Thyroid gland (tissue), 4 donors: ENCODE measurements around the gene CYFIP2.

Experiments
- CTCF ChIP-seq, 6 experiments: fragments of 200-600 bp in 3 of 6; fragments of 450-650 bp in 3 of 6; sonication (generic) in 3 of 6; IDR thresholded peaks; one replicate each; pipeline ENCODE4 v1.5.1; 2016 to 2019; ENCODE audit warnings: antibody characterized with exemption in 6 of 6, mild to moderate bottlenecking in 2 of 6, inconsistent platforms in 1 of 6, moderate library complexity in 1 of 6
- POLR2A ChIP-seq, 2 donors: fragments of 450-650 bp; IDR thresholded peaks; one replicate each; pipeline ENCODE4 v1.6.1; 2017; ENCODE audit warnings: antibody characterized with exemption in 2 of 2, mild to moderate bottlenecking in 2 of 2, moderate library complexity in 1 of 2

- TF ChIP-seq CTCF (IDR thresholded peaks at IDR 0.05) (no peak), POLR2A (IDR thresholded peaks at IDR 0.05) (no peak)
Measured at GRCh38 chr5:157356576-157356975, 90.7 kb downstream of the CYFIP2 start.
